SW480 (cell line): ENCODE data around the gene KIAA1328.

Experiments used
- DNase-seq: peaks from one replicate; pipeline ENCODE4 v3.0.0-alpha.2; 2016; ENCODE audit warnings: low spot score

The KIAA1328 gene

DNA sequence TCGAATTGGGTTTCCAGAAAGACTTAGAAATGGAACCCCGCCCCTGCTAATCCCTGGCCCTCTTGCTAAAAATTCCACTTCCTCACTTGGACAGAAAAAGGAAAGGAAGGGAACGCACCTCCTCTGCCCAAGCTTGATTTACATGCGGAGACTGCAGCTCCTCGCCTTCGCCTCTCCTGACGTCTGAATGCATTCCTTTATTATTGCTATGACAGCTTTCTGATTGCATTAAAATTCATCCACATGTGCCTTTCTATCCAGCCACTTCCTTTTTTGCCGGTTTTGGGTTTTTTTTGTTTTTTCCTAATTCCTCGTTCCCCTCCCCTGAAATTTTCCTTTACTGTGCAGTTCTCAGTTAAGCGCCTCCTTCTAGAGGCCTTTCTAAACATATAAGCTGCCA is 448.9 kb downstream of the KIAA1328 start:
- DNase-seq = no peak
